ENCODE data around the gene DDX20. TPM values are rescaled to one million over a fixed set of nuclear protein-coding genes. Genes with fewer than 3 reads are reported as not detected.

Gene DDX20
- total RNA-seq, 1 experiment from 2014 or later, result 8.4 TPM

- CTCF ChIA-PET, result no interaction called here
- Histone ChIP-seq H3K27me3 (ENCODE audit: insufficient read depth, low read depth) (peaks cover 2% of the 10 kb centered on the region; the same call in 1 of the 2 replicates), H3K4me1 (replicated peaks; ENCODE audit: insufficient read depth) (peaks cover 13% of the 10 kb centered on the region), H3F3A (ENCODE audit: insufficient read depth, low read depth) (no peaks in the 10 kb centered on the region; the same call in 1 of the 2 replicates), H3K9me2 (ENCODE audit: insufficient read depth) (no peaks in the 10 kb centered on the region), H3K4me3 (no peak overlapping the region), H3K36me3 (ENCODE audit: low read depth) (no peaks in the 10 kb centered on the region), H3K79me2 (ENCODE audit: low read depth) (no peaks in the 10 kb centered on the region), H2AFZ (no peak overlapping the region), H3K4me2 (no peak overlapping the region), H4K20me1 (ENCODE audit: insufficient read depth) (0 out of 2 replicates have a peak, but pooled peaks cover 3% of the 10 kb centered on the region), H3K9me3 (ENCODE audit: insufficient read depth, low read depth) (no peaks in the 10 kb centered on the region), H3K27ac (no peak overlapping the region)
- BruUV-seq (replicated peaks), result no TSS peak
- POLR2A ChIA-PET (ENCODE audit: unreplicated experiment), result no interaction called here
- DNase-seq, result no peak
- TF ChIP-seq EZH2 (IDR thresholded peaks at IDR 0.05; ENCODE audit: low read depth), result no peak
- TF ChIP-seq, protein P1, sequence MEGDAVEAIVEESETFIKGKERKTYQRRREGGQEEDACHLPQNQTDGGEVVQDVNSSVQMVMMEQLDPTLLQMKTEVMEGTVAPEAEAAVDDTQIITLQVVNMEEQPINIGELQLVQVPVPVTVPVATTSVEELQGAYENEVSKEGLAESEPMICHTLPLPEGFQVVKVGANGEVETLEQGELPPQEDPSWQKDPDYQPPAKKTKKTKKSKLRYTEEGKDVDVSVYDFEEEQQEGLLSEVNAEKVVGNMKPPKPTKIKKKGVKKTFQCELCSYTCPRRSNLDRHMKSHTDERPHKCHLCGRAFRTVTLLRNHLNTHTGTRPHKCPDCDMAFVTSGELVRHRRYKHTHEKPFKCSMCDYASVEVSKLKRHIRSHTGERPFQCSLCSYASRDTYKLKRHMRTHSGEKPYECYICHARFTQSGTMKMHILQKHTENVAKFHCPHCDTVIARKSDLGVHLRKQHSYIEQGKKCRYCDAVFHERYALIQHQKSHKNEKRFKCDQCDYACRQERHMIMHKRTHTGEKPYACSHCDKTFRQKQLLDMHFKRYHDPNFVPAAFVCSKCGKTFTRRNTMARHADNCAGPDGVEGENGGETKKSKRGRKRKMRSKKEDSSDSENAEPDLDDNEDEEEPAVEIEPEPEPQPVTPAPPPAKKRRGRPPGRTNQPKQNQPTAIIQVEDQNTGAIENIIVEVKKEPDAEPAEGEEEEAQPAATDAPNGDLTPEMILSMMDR (conservative IDR thresholded peaks at IDR 0.05), result no peak
- intact Hi-C loops (cut with micrococcal nuclease; ENCODE audit: unreplicated experiment), result no loop called here
These were observed 20.4 kb upstream of the DDX20 start for GRCh38 chr1:111735321-111735720.

DNA sequence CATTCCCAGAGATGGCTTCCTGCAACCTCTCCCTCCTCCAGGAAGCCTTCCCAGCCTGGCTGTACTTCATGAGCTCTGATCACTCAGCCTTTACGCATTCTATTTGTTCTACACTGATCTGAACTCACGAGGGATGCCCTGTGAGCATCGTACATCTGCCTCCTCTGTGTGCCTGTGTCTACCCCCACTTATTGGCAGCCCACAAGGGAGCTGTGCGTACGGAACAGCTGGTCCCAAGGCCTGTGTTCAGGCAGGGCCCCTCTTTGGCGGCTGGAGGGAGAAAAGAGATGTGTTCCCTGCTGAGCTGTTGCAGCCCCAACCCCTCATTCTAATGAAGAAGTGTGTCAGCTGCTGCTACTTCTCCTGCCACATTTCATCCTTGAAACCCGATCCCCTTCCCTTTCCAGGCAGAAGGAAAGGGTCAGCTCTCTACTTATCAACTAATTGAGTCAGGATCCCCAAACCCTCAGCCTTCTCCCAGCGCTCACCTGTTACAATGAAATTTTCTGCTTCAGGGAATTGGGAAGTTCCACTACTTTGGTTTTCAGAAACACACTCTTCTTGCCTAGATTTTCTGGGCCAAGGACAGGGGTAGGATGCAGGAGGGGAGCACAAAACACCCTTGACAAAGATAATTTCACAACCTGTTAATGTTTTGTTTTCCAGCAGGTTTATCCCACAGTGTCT is 19.7 kb upstream of the DDX20 start:
- Histone ChIP-seq H3K79me2 (ENCODE audit: low read depth) (no peaks in the 10 kb centered on the region), H3K4me1 (replicated peaks; ENCODE audit: insufficient read depth) (peaks cover 13% of the 10 kb centered on the region), H3K9me2 (ENCODE audit: insufficient read depth) (no peaks in the 10 kb centered on the region), H3K9me3 (ENCODE audit: insufficient read depth, low read depth) (no peaks in the 10 kb centered on the region), H3K36me3 (ENCODE audit: low read depth) (no peaks in the 10 kb centered on the region), H3K27me3 (ENCODE audit: insufficient read depth, low read depth) (peaks cover 5% of the 10 kb centered on the region; the same call in 1 of the 2 replicates), H2AFZ (no peak overlapping the region), H3K4me3 (no peak overlapping the region), H3F3A (ENCODE audit: insufficient read depth, low read depth) (no peaks in the 10 kb centered on the region; the same call in 1 of the 2 replicates), H4K20me1 (ENCODE audit: insufficient read depth) (0 out of 2 replicates have a peak, but pooled peaks cover 3% of the 10 kb centered on the region), H3K4me2 (no peak overlapping the region), H3K27ac (no peak overlapping the region)
- TF ChIP-seq EZH2 (IDR thresholded peaks at IDR 0.05; ENCODE audit: low read depth), result no peak
- TF ChIP-seq, protein P1 (conservative IDR thresholded peaks at IDR 0.05), result no peak
- DNase-seq, result no peak
- intact Hi-C loops (cut with micrococcal nuclease; ENCODE audit: unreplicated experiment), result no loop called here
- ChIA-PET CTCF (interaction anchor here (0.6 kb wide), 1 partner anchor 515 kb away, joined by 3 read pairs; no protein-coding TSS in a partner anchor), POLR2A (ENCODE audit: unreplicated experiment) (no interaction called here)
- BruUV-seq (replicated peaks), result no TSS peak

GRCh38 chr1:111736548-111737215 is 19.0 kb upstream of the DDX20 start:
- Histone ChIP-seq H3K4me3 (no peak overlapping the region), H3K9me3 (ENCODE audit: insufficient read depth, low read depth) (no peaks in the 10 kb centered on the region), H3F3A (ENCODE audit: insufficient read depth, low read depth) (no peaks in the 10 kb centered on the region; the same call in 1 of the 2 replicates), H4K20me1 (ENCODE audit: insufficient read depth) (0 out of 2 replicates have a peak, but pooled peaks cover 3% of the 10 kb centered on the region), H3K27ac (no peak overlapping the region), H3K9me2 (ENCODE audit: insufficient read depth) (no peaks in the 10 kb centered on the region), H3K27me3 (ENCODE audit: insufficient read depth, low read depth) (peaks cover 12% of the 10 kb centered on the region; the same call in 1 of the 2 replicates), H3K79me2 (ENCODE audit: low read depth) (no peaks in the 10 kb centered on the region), H2AFZ (no peak overlapping the region), H3K36me3 (ENCODE audit: low read depth) (no peaks in the 10 kb centered on the region), H3K4me2 (no peak overlapping the region), H3K4me1 (replicated peaks; ENCODE audit: insufficient read depth) (peaks cover 13% of the 10 kb centered on the region)
- no TSS peak for BruUV-seq (replicated peaks)
- ChIA-PET POLR2A (ENCODE audit: unreplicated experiment) (interaction anchor here (0.6 kb wide), 1 partner anchor 11 kb away, joined by 3 read pairs; no protein-coding TSS in a partner anchor), CTCF (interaction anchor here (0.6 kb wide), 1 partner anchor 516 kb away, joined by 3 read pairs; no protein-coding TSS in a partner anchor)
- intact Hi-C loops (cut with micrococcal nuclease; ENCODE audit: unreplicated experiment), result no loop called here
- TF ChIP-seq, protein P1 (conservative IDR thresholded peaks at IDR 0.05), result no peak
- no peak for TF ChIP-seq EZH2 (IDR thresholded peaks at IDR 0.05; ENCODE audit: low read depth)
- DNase-seq, result no peak

All from PC-9 (cell line).